Endothelial cell of umbilical vein (primary cell): ENCODE measurements around the gene STKLD1. TPM values are rescaled to one million over a fixed set of nuclear protein-coding genes. Genes with fewer than 3 reads are reported as not detected.

ENCODE experiments used
- BruUV-seq: library from RNA; stranded (reverse); fragments of 400-500 nt; replicated peaks from 2 replicates; lab custom pipeline; 2021; lab: Mats Ljungman, UMichigan
- CTCF ChIA-PET: fragments of 300-600, 350-600 bp; sonication (Branson Sonifier 250); formaldehyde crosslinking; loops from one replicate; lab custom pipeline; 2021; ENCODE audit warnings: antibody characterized with exemption, inconsistent platforms; lab: Charles Lee
- POLR2A ChIA-PET: fragments of 300-600, 350-600 bp; sonication (Branson Sonifier 250); formaldehyde crosslinking; loops from one replicate; lab custom pipeline; 2021; ENCODE audit warnings: antibody characterized with exemption, inconsistent platforms; lab: Charles Lee
- DNase-seq: peaks from one replicate; pipeline ENCODE4 v3.0.0-alpha.2; 2011; ENCODE audit warnings: low read depth, low spot score
- FAIRE-seq: peaks from 2 replicates; lab custom pipeline; 2011; peaks lifted over from hg19 to GRCh38; lab: Jason Lieb, UNC
- H2AFZ ChIP-seq: 2 replicates; pipeline ENCODE4 v1.6.0; 2012; ENCODE audit warnings: low read depth, low read length, control low read depth, inconsistent platforms
- H3K27ac ChIP-seq: 2 replicates; pipeline ENCODE4 v1.5.1; 2011; ENCODE audit warnings: low read depth, mild to moderate bottlenecking, control low read depth, low read length, moderate library complexity; ENCODE audit not compliant: insufficient read depth
- H3K27me3 ChIP-seq, 2 experiments: 2 replicates each; pipeline versions ENCODE4 v1.6.0 to v1.6.1; 2011; ENCODE audit warnings: low read length in 2 of 2, mixed read lengths in 1 of 2; ENCODE audit not compliant: control insufficient read depth in 2 of 2, insufficient read depth in 2 of 2
- H3K36me3 ChIP-seq, 2 experiments: 2 replicates in 1 of 2; 3 replicates in 1 of 2; pipeline ENCODE4 v1.5.1; 2011; ENCODE audit warnings: low read length in 2 of 2, mild to moderate bottlenecking in 1 of 2, moderate library complexity in 1 of 2; ENCODE audit not compliant: control insufficient read depth in 2 of 2, insufficient read depth in 2 of 2; ENCODE audit errors: extremely low read depth in 1 of 2
- H3K4me1 ChIP-seq: 3 replicates; pipeline ENCODE4 v1.5.1; 2011; ENCODE audit warnings: mild to moderate bottlenecking, low read length; ENCODE audit not compliant: control insufficient read depth, insufficient read depth; ENCODE audit errors: extremely low read depth
- H3K4me2 ChIP-seq: 2 replicates; pipeline ENCODE4 v1.6.1; 2011; ENCODE audit warnings: low read length, control low read depth, mixed read lengths; ENCODE audit not compliant: insufficient read depth
- H3K4me3 ChIP-seq, 3 experiments: fragments of 200-600 bp in 1 of 3; sonication (generic), shearing (Covaris generic) in 1 of 3; replicated peaks in 1 of 3; 2 replicates each; pipeline ENCODE4 v1.5.1; 2011 to 2016; ENCODE audit warnings: control low read depth in 3 of 3, low read length in 3 of 3, mild to moderate bottlenecking in 2 of 3, inconsistent platforms in 1 of 3, low read depth in 1 of 3, moderate library complexity in 1 of 3; ENCODE audit not compliant: insufficient read depth in 1 of 3
- H3K79me2 ChIP-seq: 2 replicates; pipeline ENCODE4 v1.6.0; 2012; ENCODE audit warnings: low read length, inconsistent platforms; ENCODE audit not compliant: control insufficient read depth, insufficient read depth
- H3K9ac ChIP-seq: replicated peaks from 2 replicates; pipeline ENCODE3; 2011; ENCODE audit warnings: low read length, control low read depth; ENCODE audit not compliant: insufficient read depth; ENCODE audit errors: extremely low read depth
- H3K9me1 ChIP-seq: replicated peaks from 3 replicates; pipeline ENCODE4 v1.6.0; 2011; ENCODE audit warnings: mild to moderate bottlenecking, low read length; ENCODE audit not compliant: control insufficient read depth, insufficient read depth; ENCODE audit errors: extremely low read depth
- H3K9me3 ChIP-seq: replicated peaks from 2 replicates; pipeline ENCODE4 v1.5.1; 2012; ENCODE audit warnings: low read length, inconsistent platforms; ENCODE audit not compliant: control insufficient read depth, insufficient read depth
- H4K20me1 ChIP-seq: replicated peaks from 2 replicates; pipeline ENCODE3; 2011; ENCODE audit warnings: mild to moderate bottlenecking, low read length; ENCODE audit not compliant: control insufficient read depth, insufficient read depth; ENCODE audit errors: extremely low read depth
- EZH2 ChIP-seq: IDR thresholded peaks from 2 replicates; pipeline ENCODE4 v1.6.1; 2012; ENCODE audit warnings: borderline replicate concordance, low read depth, mild to moderate bottlenecking, moderate library complexity, low read length, inconsistent platforms; ENCODE audit not compliant: severe bottlenecking
- FOS ChIP-seq: IDR thresholded peaks from 2 replicates; pipeline ENCODE4 v1.6.1; 2011; ENCODE audit warnings: mild to moderate bottlenecking, low read length, moderate library complexity, borderline replicate concordance; ENCODE audit not compliant: insufficient read depth
- GATA2 ChIP-seq: IDR thresholded peaks from 2 replicates; pipeline ENCODE4 v1.7.0; 2011; ENCODE audit warnings: low read depth, mild to moderate bottlenecking, moderate library complexity, mixed read lengths, low read length; ENCODE audit not compliant: insufficient read length, insufficient read depth
- JUN ChIP-seq: IDR thresholded peaks from 2 replicates; pipeline ENCODE4 v1.6.1; 2011; ENCODE audit warnings: borderline replicate concordance, low read depth; ENCODE audit not compliant: insufficient read length, insufficient read depth
- MYC ChIP-seq: IDR thresholded peaks from one replicate; pipeline ENCODE4 v1.6.1; 2011; ENCODE audit warnings: mild to moderate bottlenecking, low read depth, low read length
- POLR2A ChIP-seq: IDR thresholded peaks from 2 replicates; pipeline ENCODE4 v1.6.1; 2012; ENCODE audit warnings: low read depth, mild to moderate bottlenecking, control low read depth, low read length
- POLR2AphosphoS5 ChIP-seq: IDR thresholded peaks from 2 replicates; pipeline ENCODE4 v1.6.1; 2012; ENCODE audit warnings: low read depth, mild to moderate bottlenecking, control low read depth, low read length, moderate library complexity; ENCODE audit not compliant: insufficient read depth
- dilution Hi-C: fragments of 300-500 bp; cut with MboI; formaldehyde crosslinking; loops from one replicate; pipeline ENCODE4 v1.15.0; 2019; ENCODE audit warnings: low sequenced_read_pairs; ENCODE audit not compliant: extremely low pct_ligation_motif_present
- intact Hi-C: fragments of 100-400 bp; cut with micrococcal nuclease; formaldehyde crosslinking; loops from one replicate; pipeline ENCODE4 v1.10.0; 2022
- polyA plus RNA-seq, 4 experiments: library from polyadenylated mRNA; depleted of rRNA in 3 of 4; stranded (reverse) in 3 of 4; unstranded in 1 of 4; fragments of >200 nt; gene quantifications; 2 replicates each; pipeline versions ENCODE4 v1.2.1 to v1.2.3, GENCODE V29; 2011 to 2012; ENCODE audit warnings: missing spikeins in 1 of 4
- total RNA-seq: library from RNA; stranded (reverse); gene quantifications from 2 replicates; pipeline ENCODE4 v1.2.3, GENCODE V29; 2021
- TF ChIP-seq, protein P1 (sequence below), 2 donors: IDR thresholded peaks; 1 replicate in 1 of 2; 2 replicates in 1 of 2; pipeline ENCODE4 v1.5.1; 2011; ENCODE audit warnings: low read length in 2 of 2, mild to moderate bottlenecking in 2 of 2, moderate library complexity in 2 of 2, control low read depth in 1 of 2, inconsistent platforms in 1 of 2, low read depth in 1 of 2; ENCODE audit not compliant: insufficient read depth in 1 of 2; ENCODE audit errors: extremely low read depth in 1 of 2
- TF ChIP-seq, protein P2 (sequence below): IDR thresholded peaks from 2 replicates; pipeline ENCODE4 v1.6.1; 2011; ENCODE audit not compliant: insufficient read depth, insufficient read length

Gene STKLD1
- total and polyA plus RNA-seq, 2 donors (not counting 3 experiments of a cell fraction or from before 2014, with no cell fraction given), result 0.29 to 0.77 TPM

DNA sequence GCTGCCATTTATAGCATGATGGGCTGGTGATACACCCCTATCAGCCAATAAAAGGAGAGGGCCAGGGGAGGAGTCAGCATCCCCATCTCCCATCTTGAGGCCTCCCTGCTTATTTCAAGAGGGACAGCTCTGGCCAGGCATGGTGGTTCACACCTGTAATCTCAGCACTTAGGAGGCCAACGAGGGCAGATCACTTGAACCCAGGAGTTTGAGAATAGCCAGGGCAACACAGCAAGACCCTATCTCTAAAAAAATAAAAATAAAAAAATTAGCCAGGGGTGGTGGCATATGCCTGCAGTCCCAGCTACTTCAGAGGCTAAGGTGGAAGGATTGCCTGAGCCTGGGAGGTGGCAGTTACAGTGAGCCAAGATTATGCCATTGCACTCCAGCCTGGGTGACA lies 31.9 kb downstream of the STKLD1 start:
- DNase-seq, result no peak
- dilution Hi-C loops (no loop called here), intact Hi-C loops (no loop called here)
- H3K9me1 ChIP-seq, result no peaks in the 10 kb centered on the region
- no peak for FAIRE-seq
- TF ChIP-seq JUN (no peak), POLR2A (no peak), GATA2 (no peak), POLR2AphosphoS5 (no peak), MYC (no peak), FOS (no peak), EZH2 (no peak)
- TF ChIP-seq, protein P1, sequence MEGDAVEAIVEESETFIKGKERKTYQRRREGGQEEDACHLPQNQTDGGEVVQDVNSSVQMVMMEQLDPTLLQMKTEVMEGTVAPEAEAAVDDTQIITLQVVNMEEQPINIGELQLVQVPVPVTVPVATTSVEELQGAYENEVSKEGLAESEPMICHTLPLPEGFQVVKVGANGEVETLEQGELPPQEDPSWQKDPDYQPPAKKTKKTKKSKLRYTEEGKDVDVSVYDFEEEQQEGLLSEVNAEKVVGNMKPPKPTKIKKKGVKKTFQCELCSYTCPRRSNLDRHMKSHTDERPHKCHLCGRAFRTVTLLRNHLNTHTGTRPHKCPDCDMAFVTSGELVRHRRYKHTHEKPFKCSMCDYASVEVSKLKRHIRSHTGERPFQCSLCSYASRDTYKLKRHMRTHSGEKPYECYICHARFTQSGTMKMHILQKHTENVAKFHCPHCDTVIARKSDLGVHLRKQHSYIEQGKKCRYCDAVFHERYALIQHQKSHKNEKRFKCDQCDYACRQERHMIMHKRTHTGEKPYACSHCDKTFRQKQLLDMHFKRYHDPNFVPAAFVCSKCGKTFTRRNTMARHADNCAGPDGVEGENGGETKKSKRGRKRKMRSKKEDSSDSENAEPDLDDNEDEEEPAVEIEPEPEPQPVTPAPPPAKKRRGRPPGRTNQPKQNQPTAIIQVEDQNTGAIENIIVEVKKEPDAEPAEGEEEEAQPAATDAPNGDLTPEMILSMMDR (IDR thresholded peaks at IDR 0.05; ENCODE audit: extremely low read depth in 1 of 2, insufficient read depth in 1 of 2, low read depth in 1 of 2, low read length in 2 of 2), result no peak
- TF ChIP-seq, protein P2, sequence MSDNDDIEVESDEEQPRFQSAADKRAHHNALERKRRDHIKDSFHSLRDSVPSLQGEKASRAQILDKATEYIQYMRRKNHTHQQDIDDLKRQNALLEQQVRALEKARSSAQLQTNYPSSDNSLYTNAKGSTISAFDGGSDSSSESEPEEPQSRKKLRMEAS, result no peak
- H3K36me3 ChIP-seq, result peaks cover 2 to 50% of the 10 kb centered on the region in 2 experiments
- no peaks in the 10 kb centered on the region for H4K20me1 ChIP-seq
- POLR2A ChIA-PET, result no interaction called here
- no peak overlapping the region for H2AFZ ChIP-seq
- CTCF ChIA-PET, result no interaction called here
- H3K4me3 ChIP-seq, result no peak overlapping the region
- no peak overlapping the region for H3K4me2 ChIP-seq
- H3K79me2 ChIP-seq, result peaks cover 2% of the 10 kb centered on the region
- peaks cover 6% of the 10 kb centered on the region for H3K4me1 ChIP-seq
- no peaks in the 10 kb centered on the region for H3K9me3 ChIP-seq
- BruUV-seq, result no TSS peak
- H3K9ac ChIP-seq, result no peak overlapping the region
- H3K27ac ChIP-seq, result no peak overlapping the region
- H3K27me3 ChIP-seq, result no peaks in the 10 kb centered on the region
